Measurements from ENCODE around the gene WFDC1.

DNA sequence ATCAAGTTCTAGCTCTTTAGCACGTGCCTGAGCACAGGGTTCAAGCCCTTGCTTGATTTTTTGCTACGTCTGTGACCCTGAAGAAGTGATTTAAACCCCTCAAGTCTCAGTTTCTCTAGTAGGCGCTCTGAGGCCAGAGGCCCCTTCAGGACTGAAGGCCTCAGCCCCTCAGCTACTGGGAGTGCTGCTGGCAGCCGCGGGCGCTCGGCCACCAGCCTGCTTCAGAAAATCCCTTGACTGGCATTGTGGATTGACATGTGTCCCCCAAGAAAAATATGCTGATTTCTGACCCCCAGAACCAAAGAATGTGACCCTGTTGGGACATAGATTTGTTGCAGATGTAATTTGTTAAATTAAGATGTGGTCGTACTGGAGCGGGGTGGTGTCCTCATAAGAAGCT lies 20.2 kb upstream of the WFDC1 start:
- TF ChIP-seq, protein P1, sequence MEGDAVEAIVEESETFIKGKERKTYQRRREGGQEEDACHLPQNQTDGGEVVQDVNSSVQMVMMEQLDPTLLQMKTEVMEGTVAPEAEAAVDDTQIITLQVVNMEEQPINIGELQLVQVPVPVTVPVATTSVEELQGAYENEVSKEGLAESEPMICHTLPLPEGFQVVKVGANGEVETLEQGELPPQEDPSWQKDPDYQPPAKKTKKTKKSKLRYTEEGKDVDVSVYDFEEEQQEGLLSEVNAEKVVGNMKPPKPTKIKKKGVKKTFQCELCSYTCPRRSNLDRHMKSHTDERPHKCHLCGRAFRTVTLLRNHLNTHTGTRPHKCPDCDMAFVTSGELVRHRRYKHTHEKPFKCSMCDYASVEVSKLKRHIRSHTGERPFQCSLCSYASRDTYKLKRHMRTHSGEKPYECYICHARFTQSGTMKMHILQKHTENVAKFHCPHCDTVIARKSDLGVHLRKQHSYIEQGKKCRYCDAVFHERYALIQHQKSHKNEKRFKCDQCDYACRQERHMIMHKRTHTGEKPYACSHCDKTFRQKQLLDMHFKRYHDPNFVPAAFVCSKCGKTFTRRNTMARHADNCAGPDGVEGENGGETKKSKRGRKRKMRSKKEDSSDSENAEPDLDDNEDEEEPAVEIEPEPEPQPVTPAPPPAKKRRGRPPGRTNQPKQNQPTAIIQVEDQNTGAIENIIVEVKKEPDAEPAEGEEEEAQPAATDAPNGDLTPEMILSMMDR (IDR thresholded peaks at IDR 0.05), result no peak
- no peak for TF ChIP-seq POLR2AphosphoS5 (IDR thresholded peaks at IDR 0.05)
